SW480 (cell line): ENCODE results near the gene RALGAPA2.
A peak's percentile ranks its signal among the peaks of the same experiment; 100 is the strongest.

ENCODE experiments used
- DNase-seq: peaks from one replicate; pipeline ENCODE4 v3.0.0-alpha.2; 2016; ENCODE audit warnings: low spot score

The RALGAPA2 gene

GRCh38 chr20:20432618-20433286 is 279.7 kb downstream of the RALGAPA2 start:
- no peak for DNase-seq

DNA sequence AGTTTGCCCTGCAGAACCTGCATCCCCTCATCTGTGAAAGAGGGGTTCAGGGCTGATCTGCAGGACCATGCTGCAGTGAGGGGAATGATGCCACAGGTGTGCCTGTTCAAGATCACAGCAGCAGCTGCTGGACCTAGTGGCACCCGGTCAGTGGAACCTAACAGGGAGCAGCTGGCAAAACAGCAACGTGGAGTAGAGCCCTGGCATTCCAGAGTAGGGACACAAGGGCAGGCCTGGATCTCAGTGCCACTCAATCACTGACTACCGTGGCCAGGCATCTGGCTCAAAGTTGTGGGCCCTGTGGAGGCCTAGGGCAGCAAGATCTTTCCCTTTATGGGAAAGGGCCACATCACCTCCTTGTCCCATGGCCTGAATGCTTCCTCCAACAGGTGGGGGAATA is 282.4 kb downstream of the RALGAPA2 start:
- DNase-seq, result no peak

- no peak for DNase-seq
Measured at GRCh38 chr20:20428067-20428466, 284.4 kb downstream of the RALGAPA2 start.

- no peak for DNase-seq
Measured at GRCh38 chr20:20427227-20427864, 285.1 kb downstream of the RALGAPA2 start.

DNA sequence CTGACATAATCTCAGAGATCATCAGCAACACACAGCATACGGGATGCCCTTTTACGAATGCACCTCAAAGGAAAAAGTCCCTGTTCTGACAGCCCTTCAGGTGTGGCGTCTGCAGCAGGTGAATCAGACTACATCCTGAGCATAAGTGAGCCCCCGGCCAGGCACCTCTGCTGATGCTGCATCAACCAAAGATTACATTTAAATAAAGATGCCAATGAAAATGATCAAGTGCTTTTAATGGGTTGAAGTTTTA is 285.9 kb downstream of the RALGAPA2 start:
- no peak for DNase-seq

- DNase-seq, result no peak
Measured at GRCh38 chr20:20425823-20426654, 286.4 kb downstream of the RALGAPA2 start.

DNA sequence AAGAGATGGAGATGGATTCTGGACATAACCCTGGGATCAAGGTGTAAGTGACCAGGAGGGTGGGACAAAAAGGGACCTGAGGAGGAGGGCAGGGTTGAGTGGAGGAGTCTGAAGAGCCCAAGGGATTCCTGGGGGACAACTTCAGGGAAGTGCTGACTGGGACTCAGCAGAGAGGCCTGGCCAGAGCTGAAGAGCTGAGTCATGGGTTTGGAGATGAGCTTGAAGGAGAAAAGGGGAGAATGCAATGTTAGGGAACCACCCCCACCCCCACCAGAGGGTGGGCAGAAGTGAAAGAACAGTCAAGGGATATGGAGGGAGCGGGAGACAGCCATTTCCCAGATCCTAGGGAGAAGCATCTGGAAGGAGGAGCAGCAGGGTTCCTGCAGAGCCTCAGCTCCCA is 289.3 kb downstream of the RALGAPA2 start:
- no peak for DNase-seq

DNA sequence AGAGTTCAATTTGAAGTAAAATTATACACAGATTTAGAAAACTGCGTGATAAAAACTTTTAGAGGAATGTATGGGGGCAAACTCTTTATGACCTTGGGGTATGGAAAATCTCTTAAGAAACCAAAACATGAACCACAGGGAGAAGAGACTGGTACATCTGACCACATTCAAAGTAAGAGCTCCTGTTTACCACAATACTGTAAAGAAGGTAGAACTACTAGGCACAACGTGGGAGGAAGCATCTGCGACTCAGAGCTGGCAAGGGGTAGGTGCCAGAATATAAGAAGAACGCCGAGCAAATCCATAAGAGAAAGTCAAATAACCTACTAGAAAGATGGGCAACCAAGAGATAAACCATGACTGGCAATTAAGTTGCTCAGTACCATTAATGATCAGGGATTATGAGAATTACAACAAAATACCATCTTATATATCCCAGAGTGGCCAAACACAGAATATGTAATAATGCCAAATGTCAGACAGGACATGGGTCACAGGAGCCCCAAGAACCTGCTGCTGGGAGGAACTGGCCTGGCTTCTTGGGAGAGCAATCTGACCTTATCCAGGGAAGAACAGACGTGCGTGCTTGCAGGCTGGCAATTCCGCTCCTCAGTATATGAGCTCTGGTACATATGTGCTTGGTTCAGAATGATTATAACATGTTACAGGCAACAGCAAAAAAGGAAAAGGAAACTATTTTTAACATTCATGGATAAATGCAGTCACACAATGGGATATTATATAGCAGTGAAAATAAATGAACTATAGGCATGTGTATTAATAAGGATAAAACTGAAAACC is 294.4 kb downstream of the RALGAPA2 start:
- DNase-seq, result no peak

GRCh38 chr20:20415321-20415720 is 297.1 kb downstream of the RALGAPA2 start:
- DNase-seq, result no peak

DNA sequence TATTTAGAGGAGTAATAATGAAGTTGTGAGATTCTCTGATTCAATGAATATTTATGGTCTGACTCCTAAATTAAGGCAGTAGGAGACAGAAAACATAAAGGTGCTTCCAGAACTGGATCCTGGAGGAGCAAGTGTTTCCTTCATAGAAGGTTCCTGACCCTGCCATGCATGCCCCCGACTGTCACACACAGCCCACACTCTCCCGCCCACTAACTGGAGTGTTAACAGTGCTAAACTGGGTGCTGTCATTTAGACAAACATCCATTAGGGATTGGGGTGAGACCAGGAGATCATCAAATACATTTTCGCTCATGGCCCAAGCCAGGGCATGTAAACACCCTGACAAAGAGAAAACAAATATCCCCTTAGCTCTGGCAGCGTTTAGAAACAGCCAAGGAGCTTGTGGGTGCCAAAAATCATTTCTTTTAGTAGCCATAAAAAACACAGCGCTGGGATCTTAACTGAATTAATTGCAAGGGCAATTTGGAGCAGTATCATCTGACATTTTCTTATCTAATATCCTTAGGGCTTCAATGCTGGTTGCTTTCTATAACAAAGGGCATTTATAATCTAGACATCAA is 297.7 kb downstream of the RALGAPA2 start:
- no peak for DNase-seq

DNA sequence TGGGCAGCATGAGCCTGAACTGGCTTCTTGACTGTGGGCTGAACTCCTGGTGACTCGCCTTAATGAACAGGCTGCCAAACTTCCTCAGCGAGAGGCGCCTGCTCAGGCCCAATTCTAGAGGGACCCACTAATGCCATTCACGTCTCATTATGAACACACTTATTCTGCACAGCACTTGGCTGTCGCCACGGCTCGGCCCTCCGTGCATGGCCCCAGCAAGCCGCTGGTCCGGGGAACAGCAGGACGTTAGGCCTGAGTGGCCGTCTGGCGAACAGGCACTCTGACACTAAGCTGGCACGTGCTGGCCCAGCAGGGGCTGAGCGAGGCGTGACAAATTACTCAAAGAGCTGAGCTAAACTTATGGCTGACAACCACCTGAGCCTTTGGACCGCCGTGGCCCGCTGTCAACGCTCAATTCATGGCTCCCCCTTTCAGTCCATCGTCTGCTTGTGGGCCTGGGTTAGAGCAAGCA is 298.6 kb downstream of the RALGAPA2 start:
- no peak for DNase-seq

DNA sequence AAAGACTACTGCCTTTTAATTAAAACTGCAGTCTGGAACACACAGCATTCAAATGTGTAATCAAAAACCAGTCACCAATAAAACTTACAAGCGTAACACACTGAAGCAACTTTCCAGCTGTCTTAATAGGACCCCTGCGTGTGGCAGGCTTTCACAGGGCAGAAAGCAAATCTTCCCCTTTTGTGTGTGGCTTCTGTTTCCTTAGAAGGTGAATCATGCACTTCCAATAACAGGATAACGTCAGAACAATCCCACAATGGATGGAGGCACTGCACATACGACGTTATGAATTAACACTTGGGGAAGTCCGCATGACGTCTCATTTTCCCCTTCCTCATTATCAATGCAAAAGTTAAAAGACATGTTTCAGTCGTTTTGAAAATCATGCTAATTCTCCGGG is 299.7 kb downstream of the RALGAPA2 start:
- DNase-seq, result no peak

GRCh38 chr20:20411836-20412235 is 300.6 kb downstream of the RALGAPA2 start:
- no peak for DNase-seq

GRCh38 chr20:20411402-20411801 is 301.0 kb downstream of the RALGAPA2 start:
- DNase-seq, result no peak

DNA sequence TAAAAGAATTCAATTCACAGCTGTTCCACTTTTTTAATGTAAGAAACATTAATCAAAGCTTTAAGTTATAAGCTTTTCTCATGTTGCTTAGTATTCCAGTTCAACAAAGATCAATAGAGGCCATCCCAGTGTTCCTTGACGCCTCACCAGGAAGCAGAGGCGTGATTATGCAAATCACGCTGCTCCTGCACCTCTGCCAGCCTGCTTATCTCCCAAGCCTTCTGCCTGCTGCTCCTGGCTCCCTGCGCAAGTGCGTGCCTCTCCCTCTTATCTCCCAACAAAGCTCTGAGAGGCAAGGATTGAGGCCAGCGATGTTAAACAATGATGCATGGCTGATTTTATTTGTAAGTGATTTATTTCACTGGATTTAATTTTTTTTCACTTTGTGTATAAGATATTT is 301.8 kb downstream of the RALGAPA2 start:
- DNase-seq, result no peak

- DNase-seq, result no peak
Measured at GRCh38 chr20:20409331-20409730, 303.1 kb downstream of the RALGAPA2 start.

- peak; percentile 26 for DNase-seq
Measured at GRCh38 chr20:20407891-20408805, 304.3 kb downstream of the RALGAPA2 start.

DNA sequence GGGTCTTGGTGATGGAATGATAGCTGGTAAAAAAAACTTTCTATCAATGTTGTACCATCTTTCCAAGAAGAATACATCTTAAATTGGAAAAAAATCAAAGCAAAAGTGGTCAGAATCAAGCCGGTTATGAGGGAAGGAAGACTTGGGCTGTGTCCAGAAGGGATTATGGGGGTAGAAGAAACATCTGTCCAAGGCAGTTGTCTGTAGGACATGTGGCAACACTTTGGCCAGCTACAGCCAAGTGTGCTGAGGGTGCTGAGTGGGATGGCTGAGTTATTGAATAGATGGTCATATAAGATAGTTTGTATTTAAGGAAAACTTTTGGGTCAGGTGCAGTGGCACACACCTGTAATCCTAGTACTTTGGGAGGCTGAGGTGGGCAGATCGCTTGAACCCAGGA is 306.1 kb downstream of the RALGAPA2 start:
- no peak for DNase-seq

DNA sequence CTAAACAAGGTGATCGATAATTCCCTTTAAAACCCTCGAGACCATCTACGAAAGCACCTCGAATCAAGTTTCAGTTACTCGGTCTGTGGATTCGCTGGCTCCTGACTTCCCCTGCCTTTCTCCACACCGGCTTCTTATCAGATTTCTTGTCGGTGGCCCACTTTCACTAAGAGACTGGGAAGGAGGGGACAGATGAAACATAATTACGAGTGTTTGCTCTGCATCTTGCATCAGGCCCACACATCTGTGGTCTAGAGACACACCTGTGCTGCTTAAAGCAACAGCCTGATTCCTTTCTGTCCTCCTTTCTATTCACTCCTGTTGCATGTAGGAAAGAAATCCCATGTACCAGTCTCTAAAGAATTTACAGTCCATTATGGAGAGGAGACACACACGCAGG is 306.8 kb downstream of the RALGAPA2 start:
- DNase-seq, result no peak

DNA sequence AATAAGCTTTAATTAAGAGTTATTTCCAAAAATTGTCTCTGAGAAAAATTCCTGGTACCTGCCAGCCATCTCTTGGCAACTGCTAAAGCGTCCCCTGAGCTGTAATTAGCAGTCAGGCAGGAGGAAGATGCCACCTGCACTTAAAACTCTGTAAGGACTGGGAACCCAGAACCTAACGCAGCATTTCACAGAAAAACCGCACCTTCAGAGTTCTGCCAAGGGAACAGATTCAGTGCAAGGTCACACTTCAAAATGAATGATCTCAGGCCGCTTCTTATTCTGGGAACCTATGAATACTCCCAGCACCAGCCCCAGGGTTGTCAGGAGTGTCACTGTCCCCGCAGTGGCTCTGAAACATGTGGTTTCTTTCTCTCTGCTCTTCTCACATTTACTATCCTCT is 307.8 kb downstream of the RALGAPA2 start:
- no peak for DNase-seq

DNA sequence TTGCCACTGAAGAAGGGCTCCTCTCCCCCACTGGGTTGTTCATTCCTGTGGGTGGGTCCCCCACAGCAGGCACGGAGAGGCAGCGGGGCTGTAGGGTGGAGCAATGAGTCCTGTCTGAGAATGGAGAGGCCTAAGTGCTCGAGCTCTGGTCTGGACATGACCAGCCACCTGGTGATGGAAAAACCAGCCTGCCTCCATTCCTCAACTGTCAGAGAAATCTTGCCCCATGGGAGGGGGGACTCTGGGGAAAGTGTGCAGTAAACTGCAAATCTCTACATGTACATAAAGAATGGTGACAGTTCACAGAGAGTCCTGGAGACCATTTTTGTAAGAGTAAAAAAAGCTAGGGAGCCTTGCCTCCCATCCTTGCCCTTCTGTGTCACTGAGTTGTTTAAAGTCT is 310.5 kb downstream of the RALGAPA2 start:
- no peak for DNase-seq
